ENCODE measurements around the gene RPS5.

RPS5 gene

GRCh38 chr19:58357481-58358145 is 29.5 kb upstream of the RPS5 start:
- Histone ChIP-seq H3K4me1 (ENCODE audit: low read length) (peaks cover 8% of the 10 kb centered on the region), H2AFZ (ENCODE audit: low read depth, low read length) (no peak overlapping the region), H3K9ac (ENCODE audit: low read length) (no peak overlapping the region), H4K20me1 (ENCODE audit: insufficient read depth, low read length) (no peaks in the 10 kb centered on the region), H3K27me3 (ENCODE audit: low read depth, low read length) (no peaks in the 10 kb centered on the region), H3K4me2 (ENCODE audit: low read length) (no peak overlapping the region), H3K27ac (ENCODE audit: low read length) (no peak overlapping the region), H3K79me2 (ENCODE audit: low read length) (peaks cover 12% of the 10 kb centered on the region), H3K36me3 (replicated peaks; ENCODE audit: low read depth, low read length) (no peaks in the 10 kb centered on the region), H3K9me3 (ENCODE audit: insufficient read depth, low read length) (no peaks in the 10 kb centered on the region), H3K4me3 (ENCODE audit: low read length) (no peak overlapping the region)
- no peak for TF ChIP-seq CTCF (IDR thresholded peaks at IDR 0.05; ENCODE audit: low read depth, low read length)
- TF ChIP-seq EZH2phosphoT487 (IDR thresholded peaks at IDR 0.05; ENCODE audit: low read depth) = no peak

GRCh38 chr19:58361900-58362271 is 25.2 kb upstream of the RPS5 start:
- H3K4me3 ChIP-seq (ENCODE audit: low read length) = peak overlapping the region; percentile 82
- TF ChIP-seq EZH2phosphoT487 (IDR thresholded peaks at IDR 0.05; ENCODE audit: low read depth) (no peak), CTCF (IDR thresholded peaks at IDR 0.05; ENCODE audit: low read depth, low read length) (no peak; the same call in 1 of the 2 replicates)
- H2AFZ ChIP-seq (ENCODE audit: low read depth, low read length) = peak overlapping the region; percentile 67
- no peaks in the 10 kb centered on the region for H3K36me3 ChIP-seq (replicated peaks; ENCODE audit: low read depth, low read length)
- H3K9me3 ChIP-seq (ENCODE audit: insufficient read depth, low read length) = no peaks in the 10 kb centered on the region
- peaks cover 14% of the 10 kb centered on the region for H3K4me1 ChIP-seq (ENCODE audit: low read length)
- peak overlapping the region; percentile 68 for H3K27ac ChIP-seq (ENCODE audit: low read length)
- peak overlapping the region; percentile 93 for H3K4me2 ChIP-seq (ENCODE audit: low read length)
- H3K9ac ChIP-seq (ENCODE audit: low read length) = peak overlapping the region; percentile 89
- H4K20me1 ChIP-seq (ENCODE audit: insufficient read depth, low read length) = no peaks in the 10 kb centered on the region
- peaks cover 12% of the 10 kb centered on the region for H3K79me2 ChIP-seq (ENCODE audit: low read length)
- no peaks in the 10 kb centered on the region for H3K27me3 ChIP-seq (ENCODE audit: low read depth, low read length)

- Histone ChIP-seq H4K20me1 (ENCODE audit: insufficient read depth, low read length) (no peaks in the 10 kb centered on the region), H3K4me3 (ENCODE audit: low read length) (peak within 1 kb of the TSS; percentile 82), H3K9ac (ENCODE audit: low read length) (peak within 1 kb of the TSS; percentile 89), H3K27me3 (ENCODE audit: low read depth, low read length) (no peaks in the 10 kb centered on the region), H3K27ac (ENCODE audit: low read length) (peak within 1 kb of the TSS; percentile 68), H3K4me1 (ENCODE audit: low read length) (peaks cover 14% of the 10 kb centered on the region), H3K79me2 (ENCODE audit: low read length) (peaks cover 12% of the 10 kb centered on the region), H3K9me3 (ENCODE audit: insufficient read depth, low read length) (no peaks in the 10 kb centered on the region), H2AFZ (ENCODE audit: low read depth, low read length) (peak within 1 kb of the TSS; percentile 67), H3K4me2 (ENCODE audit: low read length) (peak within 1 kb of the TSS; percentile 93), H3K36me3 (replicated peaks; ENCODE audit: low read depth, low read length) (no peaks in the 10 kb centered on the region)
- TF ChIP-seq EZH2phosphoT487 (IDR thresholded peaks at IDR 0.05; ENCODE audit: low read depth) (no peak), CTCF (IDR thresholded peaks at IDR 0.05; ENCODE audit: low read depth, low read length) (peak; percentile 5; the same call in 1 of the 2 replicates)
Measured at GRCh38 chr19:58362272-58362994, 24.6 kb upstream of the RPS5 start, which contains the start of gene ZNF497. TSS of gene ZNF497 (minus strand) at chr19:58362751. CDS start at chr19:58357635, 5,116 bp downstream.

- Histone ChIP-seq H3K9me3 (ENCODE audit: insufficient read depth, low read length) (no peaks in the 10 kb centered on the region), H3K27ac (ENCODE audit: low read length) (no peak overlapping the region), H3K9ac (ENCODE audit: low read length) (no peak overlapping the region), H3K36me3 (replicated peaks; ENCODE audit: low read depth, low read length) (no peaks in the 10 kb centered on the region), H3K4me1 (ENCODE audit: low read length) (peaks cover 14% of the 10 kb centered on the region), H3K27me3 (ENCODE audit: low read depth, low read length) (no peaks in the 10 kb centered on the region), H2AFZ (ENCODE audit: low read depth, low read length) (no peak overlapping the region), H4K20me1 (ENCODE audit: insufficient read depth, low read length) (no peaks in the 10 kb centered on the region), H3K79me2 (ENCODE audit: low read length) (peaks cover 12% of the 10 kb centered on the region), H3K4me2 (ENCODE audit: low read length) (no peak overlapping the region), H3K4me3 (ENCODE audit: low read length) (no peak overlapping the region)
- TF ChIP-seq CTCF (IDR thresholded peaks at IDR 0.05; ENCODE audit: low read depth, low read length) (no peak), EZH2phosphoT487 (IDR thresholded peaks at IDR 0.05; ENCODE audit: low read depth) (no peak)
Measured at GRCh38 chr19:58364146-58364545, 22.9 kb upstream of the RPS5 start.

Data from OCI-LY3 (cell line).